HepG2 (cell line): ENCODE data around the gene EIF5A. TPM values are rescaled to one million over a fixed set of nuclear protein-coding genes. Genes with fewer than 3 reads are reported as not detected.

Experiments
- ARNTL ChIP-seq: sonication (generic); formaldehyde crosslinking; IDR thresholded peaks from 2 replicates; pipeline ENCODE4 v1.4.0; 2020; ENCODE audit warnings: mild to moderate bottlenecking, missing genetic modification reagents
- BHLHE40 ChIP-seq: IDR thresholded peaks from 2 replicates; pipeline ENCODE4 v1.6.1; 2011; ENCODE audit warnings: low read length, improper control_type of control experiment
- BORCS8-MEF2B ChIP-seq: sonication (generic); formaldehyde crosslinking; IDR thresholded peaks from 2 replicates; pipeline ENCODE4 v1.8.0; 2022; ENCODE audit warnings: mild to moderate bottlenecking, missing genetic modification reagents
- CREB1 ChIP-seq, 2 experiments: fragments of 450-650 bp in 1 of 2; IDR thresholded peaks; 2 replicates each; pipeline ENCODE4 v1.6.1; 2016 to 2017; ENCODE audit warnings: control low read depth in 1 of 2, mild to moderate bottlenecking in 1 of 2, missing compliant biosample characterization in 1 of 2, missing genetic modification characterization in 1 of 2
- CTCF ChIP-seq: sonication (generic); formaldehyde crosslinking; IDR thresholded peaks from 2 replicates; pipeline ENCODE4 v1.5.0; 2020; ENCODE audit warnings: mild to moderate bottlenecking, missing genetic modification reagents, moderate library complexity
- ETV6 ChIP-seq: sonication (generic); formaldehyde crosslinking; conservative IDR thresholded peaks from 2 replicates; pipeline ENCODE4 v1.4.0; 2020; ENCODE audit warnings: missing genetic modification reagents
- GABPA ChIP-seq, 2 experiments: IDR thresholded peaks; 2 replicates each; pipeline ENCODE4 v1.6.1; 2011 to 2016; ENCODE audit warnings: low read depth in 2 of 2, low read length in 1 of 2, missing biosample characterization in 1 of 2, missing genetic modification characterization in 1 of 2
- MYNN ChIP-seq: sonication (generic); formaldehyde crosslinking; IDR thresholded peaks from 2 replicates; pipeline ENCODE4 v1.4.0; 2020; ENCODE audit warnings: mild to moderate bottlenecking, low read depth, missing genetic modification reagents
- POLR2A ChIP-seq, 2 experiments: IDR thresholded peaks; 2 replicates each; pipeline ENCODE4 v1.6.1; 2011; ENCODE audit warnings: low read depth in 2 of 2, low read length in 2 of 2, mild to moderate bottlenecking in 1 of 2, moderate library complexity in 1 of 2; ENCODE audit not compliant: insufficient read depth in 1 of 2
- PRDM15 ChIP-seq: sonication (generic); formaldehyde crosslinking; IDR thresholded peaks from 2 replicates; pipeline ENCODE4 v1.4.0; 2020; ENCODE audit warnings: missing genetic modification reagents
- RARA ChIP-seq: IDR thresholded peaks from 2 replicates; pipeline ENCODE4 v1.6.1; 2016; ENCODE audit warnings: missing genetic modification reagents, missing compliant biosample characterization
- SALL2 ChIP-seq: sonication (generic); formaldehyde crosslinking; IDR thresholded peaks from 2 replicates; pipeline ENCODE4 v1.8.1; 2023; ENCODE audit warnings: mild to moderate bottlenecking, missing genetic modification reagents, inconsistent platforms
- SIN3A ChIP-seq: IDR thresholded peaks from 2 replicates; pipeline ENCODE4 v1.6.1; 2011; ENCODE audit warnings: low read depth, mild to moderate bottlenecking, control low read depth, low read length, borderline replicate concordance
- SNAPC4 ChIP-seq: sonication (generic); formaldehyde crosslinking; IDR thresholded peaks from 2 replicates; pipeline ENCODE4 v1.4.0; 2020; ENCODE audit warnings: mild to moderate bottlenecking, missing genetic modification reagents
- ZFP82 ChIP-seq: sonication (generic); formaldehyde crosslinking; IDR thresholded peaks from 2 replicates; pipeline ENCODE4 v1.5.1; 2020; ENCODE audit warnings: mild to moderate bottlenecking, missing genetic modification reagents, borderline replicate concordance
- ZMAT3 ChIP-seq: sonication (generic); formaldehyde crosslinking; conservative IDR thresholded peaks from 2 replicates; pipeline ENCODE4 v1.7.0; 2021; ENCODE audit warnings: missing genetic modification reagents
- ZNF350 ChIP-seq: sonication (generic); formaldehyde crosslinking; IDR thresholded peaks from 2 replicates; pipeline ENCODE4 v1.4.0; 2020; ENCODE audit warnings: mild to moderate bottlenecking, low read depth, missing genetic modification reagents, borderline replicate concordance
- ZNF883 ChIP-seq: sonication (generic); formaldehyde crosslinking; IDR thresholded peaks from 2 replicates; pipeline ENCODE4 v1.5.1; 2020; ENCODE audit warnings: mild to moderate bottlenecking, missing genetic modification reagents; ENCODE audit errors: not compliant biosample characterization
- polyA plus RNA-seq, 8 experiments: library from polyadenylated mRNA; depleted of rRNA in 3 of 8; stranded (reverse) in 7 of 8; unstranded in 1 of 8; fragments of >200 nt; fragmentation: Illumina TruSeq in 4 of 8; extraction: Trizol in 4 of 8; gene quantifications; 2 replicates each; pipeline versions ENCODE4 v1.2.1 to v1.2.3, GENCODE V29; 2011 to 2016; ENCODE audit warnings: low read depth in 4 of 8, missing spikeins in 1 of 8, mixed read lengths in 1 of 8; ENCODE audit not compliant: insufficient read depth in 1 of 8
- total RNA-seq, 5 experiments: library from RNA; depleted of rRNA; stranded (reverse); fragments of >200 nt; fragmentation: Illumina TruSeq; extraction: Trizol; gene quantifications; 2 replicates each; pipeline ENCODE4 v1.2.3, GENCODE V29; 2016; ENCODE audit warnings: low read depth in 1 of 5

Gene EIF5A
- total and polyA plus RNA-seq, 2 of the 13 experiments (the other 11 are each of a cell fraction or from before 2014, with no cell fraction given): 319 to 337 TPM

GRCh38 chr17:7351665-7352502 is 44.5 kb downstream of the EIF5A start, which contains the start of gene KCTD11 (continued):
- TF ChIP-seq PRDM15 (CRISPR knock-in tag) (peak; percentile 76), SALL2 (CRISPR knock-in tag) (peak; percentile 74; the same call in 1 of the 2 replicates), BHLHE40 (no peak; the same call in 1 of the 2 replicates), CTCF (peak; percentile 66), CREB1 (IDR thresholded peaks at IDR 0.05) (no peak), CREB1 (CRISPR knock-in tag; IDR thresholded peaks at IDR 0.05) (no peak), ZNF350 (peak; percentile 43; the same call in 1 of the 2 replicates), POLR2A (IDR thresholded peaks at IDR 0.05; ENCODE audit: insufficient read depth in 1 of 2, low read depth in 2 of 2, low read length in 2 of 2) (peak in 1 of 2 experiments; percentile 84; a peak in 3 of 4 replicates), BORCS8-MEF2B (0 out of 2 replicates have a peak, but pooled peaks have one; percentile 25), ETV6 (CRISPR knock-in tag) (no peak), MYNN (CRISPR knock-in tag) (peak; percentile 26; the same call in 1 of the 2 replicates), ZFP82 (peak; percentile 51; the same call in 1 of the 2 replicates), ZNF883 (CRISPR knock-in tag) (no peak), ZMAT3 (peak; percentile 87; the same call in 1 of the 2 replicates), SIN3A (0 out of 2 replicates have a peak, but pooled peaks have one; percentile 21), GABPA (IDR thresholded peaks at IDR 0.05; ENCODE audit: low read depth, low read length) (no peak), GABPA (CRISPR knock-in tag; IDR thresholded peaks at IDR 0.05; ENCODE audit: low read depth) (0 out of 2 replicates have a peak, but pooled peaks have one; percentile 43), SNAPC4 (CRISPR knock-in tag) (no peak), ARNTL (CRISPR knock-in tag) (peak; percentile 53; the same call in 1 of the 2 replicates), RARA (peak; percentile 54)
